NOMO-1 (cell line): Measurements from ENCODE around the gene ARHGEF17.

ENCODE experiments used
- DNase-seq, 2 experiments: peaks; one replicate each; lab custom pipeline; 2025; ENCODE audit not compliant: unreplicated experiment in 2 of 2; lab: John Stamatoyannopoulos, UW

ARHGEF17 gene

DNA sequence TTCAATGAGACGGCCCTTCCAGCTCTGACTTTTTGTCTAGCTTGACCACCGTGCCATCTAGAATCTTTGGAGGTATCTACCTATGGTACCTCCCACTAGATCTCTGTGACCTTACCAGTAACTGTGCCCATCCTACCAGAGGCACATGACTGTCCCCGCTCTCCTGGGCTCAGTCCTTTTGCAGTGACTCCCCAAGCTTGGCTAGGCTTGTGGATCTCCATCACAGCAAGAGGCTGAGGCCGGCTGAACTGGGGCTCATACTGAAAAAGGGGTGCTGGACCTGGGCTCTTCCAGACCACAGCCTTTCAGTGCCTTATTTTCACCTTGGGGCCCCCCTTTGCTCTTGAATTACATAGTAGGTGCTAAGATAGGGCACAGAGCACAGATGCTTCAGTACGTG is 95.5 kb downstream of the ARHGEF17 start:
- DNase-seq: no peak

DNA sequence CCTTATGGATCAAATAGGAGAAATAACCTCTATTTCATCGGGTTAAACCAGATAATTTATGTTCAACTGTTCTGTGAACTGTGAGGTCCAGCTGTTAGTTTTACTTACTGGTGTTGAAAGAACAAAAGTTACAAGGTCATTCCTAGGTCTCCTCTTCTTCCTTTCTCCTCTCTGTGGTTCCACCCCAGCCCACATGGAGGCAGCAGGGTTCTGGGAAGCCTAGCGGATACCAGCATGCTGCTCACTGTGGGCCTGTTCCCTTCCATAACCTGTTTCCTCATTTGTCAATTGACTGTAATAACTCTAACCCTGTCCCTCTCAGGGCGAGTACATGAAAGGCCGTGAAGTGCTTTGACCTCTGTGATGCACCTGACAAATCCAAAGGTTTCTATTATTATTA is 96.0 kb downstream of the ARHGEF17 start:
- peak; percentile 19 to 54 for DNase-seq

DNA sequence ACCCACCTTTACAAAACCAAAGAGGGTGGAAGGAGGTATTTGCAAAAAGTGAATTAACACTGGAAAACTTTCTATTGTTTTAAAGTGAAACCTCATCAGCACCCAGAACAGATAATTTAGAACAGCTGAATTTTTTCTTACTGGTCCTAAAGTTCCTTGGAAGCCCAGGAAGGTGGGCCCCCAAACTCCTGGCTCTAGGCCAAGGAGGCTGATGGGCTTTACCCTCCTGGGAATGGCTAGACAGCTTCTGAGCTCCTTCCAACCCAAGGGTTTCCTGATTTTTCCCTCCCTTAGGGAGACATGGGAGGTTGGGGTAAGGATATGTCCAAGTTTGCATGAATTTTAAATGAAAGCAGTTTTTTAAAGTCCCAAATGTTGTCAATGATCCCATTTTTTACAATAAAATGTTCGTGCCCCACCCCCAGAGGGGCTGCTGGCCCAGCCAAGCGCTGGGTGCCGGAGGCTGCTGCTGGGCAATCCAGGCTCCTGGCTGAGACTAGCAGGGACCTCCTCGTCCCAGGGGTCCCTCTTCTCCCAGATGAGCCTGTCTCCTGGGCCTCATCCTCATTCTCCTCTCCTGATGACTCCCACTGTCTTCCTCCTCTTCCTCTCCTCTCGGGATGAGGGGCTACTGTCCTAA is 96.5 kb downstream of the ARHGEF17 start:
- DNase-seq: no peak

DNA sequence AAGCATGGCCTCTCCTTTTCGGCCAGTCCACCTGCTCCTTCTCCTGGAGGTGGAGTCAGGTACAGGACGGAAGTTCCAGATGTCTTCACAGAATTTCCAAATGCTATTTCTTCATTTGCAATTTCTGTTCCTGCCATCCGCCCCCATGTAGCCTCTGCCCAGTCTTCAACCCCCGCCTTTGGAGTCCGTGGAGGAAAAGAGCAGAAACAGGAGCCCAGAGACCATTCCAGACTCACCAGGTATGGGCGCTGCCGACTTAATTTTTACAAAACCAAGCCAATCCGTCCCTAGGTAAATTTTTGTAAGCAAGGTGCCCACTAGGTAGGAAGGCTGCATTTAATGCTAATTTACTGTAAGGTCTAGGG is 97.1 kb downstream of the ARHGEF17 start:
- no peak for DNase-seq

DNA sequence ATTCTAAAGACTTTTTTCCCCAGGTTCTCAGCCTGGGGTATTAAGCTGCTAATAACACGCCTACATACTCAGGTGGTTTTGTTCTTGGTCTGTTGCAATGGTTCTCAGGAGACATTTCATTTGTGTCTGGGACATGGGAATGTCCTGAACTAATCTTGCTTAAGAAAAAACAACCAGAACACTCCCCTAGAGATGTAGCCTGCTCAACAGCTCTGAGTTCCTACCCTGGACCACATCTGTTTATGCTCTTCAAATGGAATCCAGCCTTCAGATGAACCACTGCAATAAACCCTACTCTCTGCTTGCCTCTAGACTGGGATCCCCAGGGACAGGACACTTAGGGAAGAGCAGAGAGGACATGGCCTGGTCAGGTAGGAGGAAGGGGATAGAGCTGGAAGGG is 98.1 kb downstream of the ARHGEF17 start:
- no peak for DNase-seq

DNA sequence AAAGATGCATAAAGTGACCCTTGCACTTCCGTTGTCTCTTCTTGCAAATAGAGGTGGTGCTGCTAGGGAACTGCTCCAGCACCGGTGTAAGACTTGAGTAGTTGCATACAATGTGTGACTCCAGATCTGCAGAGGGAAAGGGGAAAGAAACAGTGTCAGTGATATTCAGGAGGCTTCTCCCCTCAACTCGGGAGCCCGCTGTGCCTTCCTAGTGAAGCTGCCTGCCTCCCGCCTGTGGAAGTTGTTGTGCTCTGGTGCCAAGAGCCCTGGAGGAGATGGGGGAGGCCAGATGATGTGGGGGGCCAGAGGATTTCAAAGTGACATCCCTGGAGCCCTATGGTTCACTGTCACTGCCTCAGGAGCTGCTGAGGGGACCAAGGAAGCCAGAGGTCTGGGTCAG is 98.5 kb downstream of the ARHGEF17 start:
- DNase-seq: no peak

DNA sequence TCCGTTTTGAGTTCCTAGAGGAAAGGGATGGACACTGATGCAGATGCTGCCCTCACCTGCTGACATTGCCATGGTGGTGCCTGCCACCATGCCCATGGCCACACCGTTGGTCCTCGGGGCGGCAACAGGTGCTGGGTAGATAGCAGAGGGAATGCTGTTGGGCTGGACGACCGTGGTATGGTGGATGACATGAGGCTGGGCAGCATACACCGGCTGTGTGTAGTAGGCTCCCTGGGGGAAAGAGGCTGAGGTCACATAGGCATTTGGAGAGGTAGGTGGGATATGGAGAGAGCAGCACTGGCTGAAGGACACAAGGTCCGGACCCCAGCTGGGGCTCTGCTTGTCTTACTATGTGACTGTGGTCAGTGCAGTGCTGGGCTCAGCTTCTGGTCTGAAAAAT is 101.4 kb downstream of the ARHGEF17 start:
- no peak for DNase-seq

DNA sequence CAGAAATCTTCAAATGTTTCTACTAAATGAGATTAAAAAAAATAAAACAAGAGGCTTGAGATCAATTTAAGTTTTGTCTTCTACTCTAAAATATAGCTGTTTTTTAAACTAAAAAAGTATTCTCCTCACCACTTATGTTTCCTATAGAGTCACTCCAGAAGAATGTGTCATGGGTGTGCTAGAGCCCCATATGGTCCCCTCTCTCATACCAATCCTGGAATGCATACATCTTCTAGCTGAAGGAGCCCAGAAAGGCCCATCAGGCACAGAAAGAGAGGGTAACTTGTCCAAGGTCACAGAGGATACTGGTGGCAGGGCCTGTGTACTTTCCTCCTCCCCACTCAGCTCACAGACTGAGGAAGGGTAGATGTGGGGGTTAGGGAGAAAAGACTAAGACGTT is 102.6 kb downstream of the ARHGEF17 start:
- DNase-seq: no peak

DNA sequence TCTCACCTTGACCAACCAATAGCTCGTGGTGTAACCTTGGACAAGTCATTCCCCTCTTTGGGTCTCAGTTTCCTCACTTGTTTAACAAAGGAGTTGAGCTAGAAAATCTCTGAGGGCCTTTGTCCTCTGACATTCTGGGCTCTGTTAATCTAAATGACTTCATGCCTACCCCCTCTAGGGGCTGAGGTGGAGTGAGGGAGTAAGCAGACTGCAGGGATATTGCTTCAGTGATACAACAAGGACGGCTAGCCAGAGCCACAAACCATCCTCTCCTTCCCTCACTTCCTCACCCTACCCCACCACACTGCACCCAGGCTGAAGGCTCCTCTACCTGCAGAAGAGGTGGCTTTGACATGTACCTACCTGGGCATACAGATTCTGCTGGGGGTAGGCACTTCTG is 103.0 kb downstream of the ARHGEF17 start:
- DNase-seq: no peak

DNA sequence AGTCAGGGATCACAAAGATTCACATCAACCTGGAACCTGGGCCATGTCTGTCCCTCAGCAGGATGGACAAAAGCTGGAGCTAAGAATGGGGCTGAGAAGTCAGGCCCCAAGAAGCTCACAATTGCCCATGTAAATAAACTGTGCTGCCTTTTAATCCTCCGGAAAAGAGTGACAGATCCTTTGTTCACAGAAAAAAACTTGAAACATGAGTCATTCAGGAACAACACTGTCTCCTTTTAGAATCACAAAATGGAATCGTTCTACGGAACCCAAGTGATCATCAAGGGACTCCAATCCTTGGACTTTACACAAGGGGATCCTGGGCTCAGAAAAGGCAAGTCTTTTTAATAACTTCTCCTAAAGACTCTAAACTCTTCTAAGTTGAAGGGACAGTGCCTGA is 104.2 kb downstream of the ARHGEF17 start:
- DNase-seq: no peak

DNA sequence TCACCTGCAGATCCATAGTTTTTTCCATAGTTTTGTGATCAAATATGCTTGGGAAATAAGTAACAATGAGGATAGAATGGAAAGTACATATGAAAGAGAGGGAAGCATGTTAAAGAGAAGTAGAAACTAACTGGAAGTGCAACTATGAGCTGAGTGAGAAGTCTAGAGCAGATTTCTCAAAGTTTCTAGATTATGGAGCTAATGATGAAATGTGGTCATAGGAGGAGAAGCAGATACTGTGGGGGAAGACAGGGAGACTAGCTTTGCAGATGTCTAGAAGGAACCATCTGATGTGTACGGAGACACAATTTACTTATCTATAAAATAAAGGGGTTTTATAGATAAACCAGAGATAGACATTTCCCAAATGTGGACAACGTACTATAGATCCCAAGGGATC is 105.2 kb downstream of the ARHGEF17 start:
- DNase-seq: peak; percentile 18 to 69

DNA sequence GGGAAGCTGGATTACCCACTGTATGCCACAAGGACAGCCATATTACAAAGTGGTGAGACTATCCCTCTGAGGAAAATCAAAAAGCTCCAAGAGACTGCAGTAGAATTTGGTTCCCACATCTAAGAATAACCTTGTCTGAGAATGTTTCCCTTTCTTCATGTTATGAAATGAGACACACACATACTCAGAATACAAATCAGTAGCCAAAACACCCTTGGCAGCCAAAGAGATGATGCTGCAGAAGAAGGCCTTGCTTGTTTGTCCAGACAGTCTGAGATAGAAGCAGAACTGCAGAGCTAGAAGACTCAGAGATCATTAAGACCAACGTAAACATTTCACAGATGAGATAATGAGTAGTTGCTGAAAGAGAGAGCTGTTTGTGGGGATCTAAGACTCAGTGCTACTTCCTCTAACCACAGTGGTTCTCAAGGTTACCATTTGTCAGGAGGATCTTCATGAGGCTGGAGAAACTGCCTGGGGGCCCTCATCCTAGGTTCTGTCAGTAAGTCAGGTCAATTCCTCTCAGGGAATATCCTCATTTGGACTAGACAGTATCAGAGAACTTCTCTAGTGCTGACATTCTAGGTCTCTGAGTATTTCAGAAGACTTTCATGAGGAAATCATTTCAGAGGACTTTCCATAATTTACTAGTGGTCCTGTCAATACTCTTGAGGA is 107.0 kb downstream of the ARHGEF17 start:
- DNase-seq: peak; percentile 20 to 75

DNA sequence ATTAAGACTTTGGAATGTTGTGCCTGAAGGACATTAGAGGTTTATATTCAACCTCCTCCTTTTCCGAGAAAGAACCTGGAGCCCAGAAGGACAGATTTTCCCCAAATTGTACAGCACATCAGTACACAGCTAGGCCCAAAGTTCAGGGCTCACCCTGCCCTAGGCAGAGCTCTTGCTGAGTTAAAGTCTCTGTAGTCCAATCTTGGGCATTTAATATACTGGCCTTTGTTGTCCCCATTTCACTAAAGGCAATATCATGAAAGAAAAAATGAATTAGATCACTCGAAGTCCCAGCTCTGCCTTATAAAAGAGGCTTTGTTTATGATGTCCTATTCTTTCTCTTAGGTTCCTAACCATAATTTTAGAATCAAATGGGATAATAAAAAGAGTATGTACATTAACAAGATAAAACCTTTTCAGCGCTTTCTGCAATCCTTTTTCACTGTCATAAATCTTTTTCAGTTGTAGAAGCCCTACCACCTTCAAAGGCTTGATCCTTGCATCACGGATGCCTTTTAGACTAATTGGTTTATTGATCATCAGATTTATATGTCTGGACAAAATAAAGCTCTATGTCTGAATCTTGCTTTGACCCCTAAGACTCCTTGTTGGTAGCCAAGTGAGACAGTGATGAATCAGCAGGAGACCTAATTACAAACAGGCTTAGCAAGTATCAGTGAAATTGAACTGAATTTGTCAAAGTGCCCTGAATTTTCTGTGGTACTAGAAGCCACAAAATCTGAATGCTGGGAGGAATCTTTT is 108.0 kb downstream of the ARHGEF17 start:
- DNase-seq: no peak

DNA sequence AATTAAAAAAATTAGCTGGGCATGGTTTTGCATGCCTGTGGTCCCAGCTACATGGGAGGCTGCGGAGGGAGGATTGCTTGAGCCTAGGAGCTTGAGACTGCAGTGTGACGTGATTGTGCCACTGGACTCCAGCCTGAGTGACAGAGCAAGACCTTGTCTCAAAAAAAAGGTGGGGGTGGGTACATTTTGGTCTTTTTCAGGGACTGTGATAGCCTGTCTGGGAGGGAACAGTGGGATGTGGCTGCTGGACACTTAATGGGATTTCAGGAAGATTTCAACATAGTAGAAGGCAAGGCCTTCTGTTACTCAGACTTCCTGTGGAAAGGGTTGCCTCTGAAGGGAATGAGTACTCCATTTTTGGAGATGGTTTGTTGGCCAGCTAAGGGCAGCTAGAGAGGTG is 108.7 kb downstream of the ARHGEF17 start:
- no peak for DNase-seq
